NB4 (cell line): ENCODE results near the gene ABCC10.

Source experiments
- MYC ChIP-seq: IDR thresholded peaks from 2 replicates; pipeline ENCODE4 v1.6.1; 2011; ENCODE audit warnings: low read depth, low read length
- TF ChIP-seq, protein P1 (sequence below): IDR thresholded peaks from one replicate; pipeline ENCODE4 v1.5.1; 2012; ENCODE audit warnings: low read depth, low read length

DNA sequence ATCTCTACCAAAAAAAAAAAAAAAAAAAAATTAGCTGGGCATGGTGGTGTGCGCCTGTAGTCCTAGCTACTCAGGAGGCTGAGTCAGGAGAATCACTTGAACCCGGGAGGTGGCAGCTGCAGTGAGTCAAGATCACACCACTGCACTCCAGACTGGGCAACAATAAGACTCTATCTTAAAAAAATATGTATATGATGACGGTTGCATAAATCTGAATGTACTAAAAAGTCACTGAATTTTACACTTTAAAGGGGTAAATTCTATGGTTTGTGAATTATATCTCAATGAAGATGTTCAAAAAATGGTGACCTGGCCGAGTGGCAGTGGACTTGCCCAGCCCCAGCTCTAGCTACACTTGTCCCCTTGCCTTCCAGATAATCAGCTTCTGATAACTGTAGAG is 10.4 kb upstream of the ABCC10 start:
- no peak for TF ChIP-seq MYC
- TF ChIP-seq, protein P1, sequence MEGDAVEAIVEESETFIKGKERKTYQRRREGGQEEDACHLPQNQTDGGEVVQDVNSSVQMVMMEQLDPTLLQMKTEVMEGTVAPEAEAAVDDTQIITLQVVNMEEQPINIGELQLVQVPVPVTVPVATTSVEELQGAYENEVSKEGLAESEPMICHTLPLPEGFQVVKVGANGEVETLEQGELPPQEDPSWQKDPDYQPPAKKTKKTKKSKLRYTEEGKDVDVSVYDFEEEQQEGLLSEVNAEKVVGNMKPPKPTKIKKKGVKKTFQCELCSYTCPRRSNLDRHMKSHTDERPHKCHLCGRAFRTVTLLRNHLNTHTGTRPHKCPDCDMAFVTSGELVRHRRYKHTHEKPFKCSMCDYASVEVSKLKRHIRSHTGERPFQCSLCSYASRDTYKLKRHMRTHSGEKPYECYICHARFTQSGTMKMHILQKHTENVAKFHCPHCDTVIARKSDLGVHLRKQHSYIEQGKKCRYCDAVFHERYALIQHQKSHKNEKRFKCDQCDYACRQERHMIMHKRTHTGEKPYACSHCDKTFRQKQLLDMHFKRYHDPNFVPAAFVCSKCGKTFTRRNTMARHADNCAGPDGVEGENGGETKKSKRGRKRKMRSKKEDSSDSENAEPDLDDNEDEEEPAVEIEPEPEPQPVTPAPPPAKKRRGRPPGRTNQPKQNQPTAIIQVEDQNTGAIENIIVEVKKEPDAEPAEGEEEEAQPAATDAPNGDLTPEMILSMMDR, result no peak
